AG10803 (cell line): ENCODE results near the gene KDR.

Experiments used
- DNase-seq: peaks from one replicate; pipeline ENCODE4 v3.0.0; 2010; ENCODE audit warnings: low read depth
- H3K4me3 ChIP-seq: 2 replicates; pipeline ENCODE4 v1.5.1; 2011; ENCODE audit warnings: mild to moderate bottlenecking, low read length, control low read depth
- TF ChIP-seq, protein P1 (sequence below): conservative IDR thresholded peaks from 2 replicates; pipeline ENCODE4 v1.5.1; 2011; ENCODE audit warnings: mild to moderate bottlenecking, low read length, control low read depth, inconsistent platforms

KDR gene

DNA sequence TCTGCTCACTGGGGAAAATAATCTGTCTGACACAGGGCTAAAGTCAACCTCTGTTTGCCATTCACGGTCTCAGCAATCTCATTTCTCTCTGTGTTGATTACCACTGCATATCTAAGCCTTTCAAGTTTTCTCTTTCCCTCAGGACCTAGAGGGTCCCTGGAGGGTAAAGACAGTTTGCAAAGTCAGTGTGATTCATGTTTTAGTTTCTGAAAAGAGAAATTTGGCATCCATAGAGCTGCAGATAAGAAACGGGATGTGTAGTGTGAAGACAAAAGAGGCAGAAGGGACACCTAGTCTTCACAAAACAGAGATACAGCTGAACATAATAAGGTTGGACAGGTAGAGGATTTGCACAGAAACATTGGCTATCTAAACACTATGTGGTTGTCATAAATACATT lies 34.5 kb upstream of the KDR start:
- TF ChIP-seq, protein P1, sequence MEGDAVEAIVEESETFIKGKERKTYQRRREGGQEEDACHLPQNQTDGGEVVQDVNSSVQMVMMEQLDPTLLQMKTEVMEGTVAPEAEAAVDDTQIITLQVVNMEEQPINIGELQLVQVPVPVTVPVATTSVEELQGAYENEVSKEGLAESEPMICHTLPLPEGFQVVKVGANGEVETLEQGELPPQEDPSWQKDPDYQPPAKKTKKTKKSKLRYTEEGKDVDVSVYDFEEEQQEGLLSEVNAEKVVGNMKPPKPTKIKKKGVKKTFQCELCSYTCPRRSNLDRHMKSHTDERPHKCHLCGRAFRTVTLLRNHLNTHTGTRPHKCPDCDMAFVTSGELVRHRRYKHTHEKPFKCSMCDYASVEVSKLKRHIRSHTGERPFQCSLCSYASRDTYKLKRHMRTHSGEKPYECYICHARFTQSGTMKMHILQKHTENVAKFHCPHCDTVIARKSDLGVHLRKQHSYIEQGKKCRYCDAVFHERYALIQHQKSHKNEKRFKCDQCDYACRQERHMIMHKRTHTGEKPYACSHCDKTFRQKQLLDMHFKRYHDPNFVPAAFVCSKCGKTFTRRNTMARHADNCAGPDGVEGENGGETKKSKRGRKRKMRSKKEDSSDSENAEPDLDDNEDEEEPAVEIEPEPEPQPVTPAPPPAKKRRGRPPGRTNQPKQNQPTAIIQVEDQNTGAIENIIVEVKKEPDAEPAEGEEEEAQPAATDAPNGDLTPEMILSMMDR: no peak
- no peak for DNase-seq
- H3K4me3 ChIP-seq: no peak overlapping the region

DNA sequence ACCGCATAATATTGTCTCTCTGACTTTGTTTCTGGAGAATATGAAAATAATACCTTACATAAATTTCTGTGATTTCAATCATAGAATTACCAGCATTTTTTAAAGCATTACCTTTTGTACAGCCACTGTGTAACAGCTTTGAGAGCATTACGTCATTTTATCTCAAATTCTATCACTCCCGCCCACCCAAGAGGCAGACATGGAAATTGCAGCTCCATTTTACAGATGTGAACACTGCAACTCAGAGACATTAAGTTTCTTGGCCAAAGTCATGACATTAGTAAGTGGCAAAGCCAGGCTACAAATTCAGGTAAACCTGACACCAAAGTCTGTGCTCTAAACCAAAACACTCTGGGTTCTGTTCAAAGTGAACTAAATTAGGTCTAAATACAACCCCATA lies 33.6 kb upstream of the KDR start:
- no peak for DNase-seq
- no peak overlapping the region for H3K4me3 ChIP-seq
- TF ChIP-seq, protein P1: 0 out of 2 replicates have a peak, but pooled peaks have one; percentile 7

DNA sequence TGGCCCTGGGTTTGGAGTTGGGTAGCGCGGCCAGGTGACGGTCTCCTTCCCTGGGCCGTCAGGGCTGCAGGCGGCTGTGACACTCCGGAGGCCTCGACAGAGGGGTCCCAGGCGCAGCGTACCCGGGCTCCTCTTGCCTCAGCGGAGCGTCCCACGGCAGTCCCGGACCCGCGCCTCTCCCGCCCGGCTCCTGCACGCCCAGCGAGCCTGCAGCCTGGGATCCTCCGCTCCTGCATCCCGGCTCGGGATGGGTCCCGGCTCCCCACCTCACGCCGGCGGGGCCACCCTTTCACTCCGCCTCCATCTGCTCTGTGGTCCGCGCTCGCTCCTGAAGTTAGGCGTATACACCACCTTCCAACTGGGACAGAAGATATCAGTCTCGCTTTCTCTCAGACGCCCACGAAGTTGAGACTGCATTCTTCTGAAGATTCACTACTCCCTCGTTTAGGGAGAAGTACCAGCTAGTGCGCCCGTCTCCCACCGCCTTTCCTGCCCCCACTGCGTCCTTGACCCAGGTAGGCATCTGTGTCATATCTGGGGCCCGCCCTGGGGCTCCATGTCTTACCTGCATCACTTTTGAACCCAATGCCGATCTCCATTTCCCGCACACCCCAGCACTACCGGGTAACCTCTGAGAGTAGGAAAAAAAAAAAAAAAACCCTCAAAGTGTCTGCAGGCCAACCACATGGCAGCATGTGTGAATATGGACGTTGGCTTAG lies 32.3 kb upstream of the KDR start:
- peak overlapping the region; percentile 28 for H3K4me3 ChIP-seq
- DNase-seq: no peak
- TF ChIP-seq, protein P1: no peak

GRCh38 chr4:55154933-55155332 lies 29.5 kb upstream of the KDR start:
- TF ChIP-seq, protein P1: no peak
- DNase-seq: no peak
- H3K4me3 ChIP-seq: no peak overlapping the region

- no peak overlapping the region for H3K4me3 ChIP-seq
- TF ChIP-seq, protein P1: no peak
- DNase-seq: no peak
Observed at GRCh38 chr4:55154290-55154880, 29.0 kb upstream of the KDR start.

DNA sequence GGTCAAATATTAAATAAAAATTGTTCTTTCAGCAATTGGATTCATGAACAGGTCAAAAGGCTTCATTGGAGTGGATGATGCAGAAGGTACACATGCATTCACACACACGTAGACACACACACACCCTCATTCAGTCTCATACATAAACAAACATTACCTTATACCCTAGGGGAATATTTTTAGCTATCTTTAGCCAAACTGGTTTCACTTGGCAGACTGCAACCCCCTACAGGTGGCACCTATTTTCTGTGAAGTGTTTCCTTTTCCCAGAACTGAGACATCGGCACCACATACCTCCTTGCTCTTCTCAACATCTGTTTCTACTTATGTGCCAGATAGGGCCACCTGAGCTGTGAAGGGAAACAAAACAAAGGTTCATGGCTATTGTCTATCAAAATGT lies 18.5 kb upstream of the KDR start:
- no peak for DNase-seq
- TF ChIP-seq, protein P1: no peak

DNA sequence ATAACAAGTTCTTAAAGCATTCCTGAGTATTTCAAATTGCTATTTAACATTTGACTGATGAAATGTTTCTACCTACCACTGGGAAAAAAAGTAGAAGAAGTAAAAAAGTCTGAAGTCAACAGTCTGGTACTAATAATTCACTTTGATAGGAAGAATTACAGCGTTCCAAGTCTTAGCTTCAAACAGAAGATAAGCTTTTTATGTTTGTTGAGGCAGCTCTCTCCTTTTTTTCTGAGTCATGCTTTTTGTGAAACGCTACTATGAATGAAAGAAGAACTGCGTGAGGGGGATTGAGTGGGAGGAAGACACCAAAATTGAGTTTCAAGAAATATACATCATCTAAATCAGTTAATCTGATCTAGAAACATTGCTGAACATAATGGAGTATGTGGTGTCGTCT lies 13.0 kb upstream of the KDR start:
- H3K4me3 ChIP-seq: no peak overlapping the region
- TF ChIP-seq, protein P1: no peak
- DNase-seq: no peak

More for the DNA sequence above, 18.5 kb upstream of the KDR start:
- H3K4me3 ChIP-seq: no peak overlapping the region
